ENCODE measurements around the gene EFNA5. TPM values are rescaled to one million over a fixed set of nuclear protein-coding genes. Genes with fewer than 3 reads are reported as not detected.

Gene EFNA5
- total RNA-seq, 4 donors from 2014 or later = 2.4 to 9.2 (median 3.9) TPM

DNA sequence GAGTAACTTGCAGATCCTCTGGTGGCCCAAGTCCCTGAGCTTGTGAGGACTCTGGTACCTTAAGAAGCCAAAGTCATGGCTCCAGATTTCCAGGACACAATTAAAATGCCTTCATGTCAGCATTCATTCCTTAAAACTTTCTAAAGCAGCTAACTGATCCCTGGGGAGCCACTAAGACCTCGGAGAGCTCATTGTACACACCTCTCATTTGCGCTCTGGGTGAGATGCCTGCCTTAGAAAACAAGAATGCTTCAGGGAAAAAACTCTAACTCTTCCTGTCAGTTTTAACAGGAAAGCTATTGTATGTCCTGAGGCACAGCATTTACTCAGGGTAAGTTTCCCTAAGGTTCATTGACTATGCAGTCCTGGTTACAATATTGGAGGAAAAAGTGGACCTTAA is 285.0 kb downstream of the EFNA5 start:
- Histone ChIP-seq H3K4me3 (no peak overlapping the region), H3K9me3 (no peaks in the 10 kb centered on the region), H3K4me1 (peaks cover 3 to 22% (median 4%) of the 10 kb centered on the region in 3 donors), H3K36me3 (no peaks in the 10 kb centered on the region), H3K27ac (no peak overlapping the region), H3K27me3 (no peaks in the 10 kb centered on the region)
- TF ChIP-seq EP300 (IDR thresholded peaks at IDR 0.05) = no peak
- 0% methylated on average over 1 of the region's 2 CpGs; no CpG with 5 or more reads in 1 of the 2 donors for WGBS, 2 donors (ENCODE audit: low coverage in 1 of 2)
- no peak for ATAC-seq

DNA sequence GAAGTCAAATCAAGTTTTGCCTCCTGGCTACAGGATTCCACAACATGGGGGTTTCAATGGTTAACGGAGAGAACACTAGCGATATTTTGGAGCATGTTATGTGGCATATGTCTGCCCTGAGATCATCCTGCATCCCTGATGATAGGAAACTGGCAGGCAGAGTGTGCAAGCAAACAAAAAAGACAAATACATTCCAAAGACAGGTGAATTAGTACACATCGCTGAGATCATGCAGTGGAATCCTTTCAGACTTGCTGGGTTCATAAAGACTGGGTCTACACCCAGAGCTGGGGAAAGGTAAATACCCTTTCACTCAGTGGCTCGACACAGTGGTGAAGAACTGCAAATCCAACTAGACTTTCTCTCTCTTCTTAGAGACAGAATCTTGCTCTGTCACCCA is 286.5 kb downstream of the EFNA5 start:
- no peak for TF ChIP-seq POLR2A (IDR thresholded peaks at IDR 0.05)
- TF ChIP-seq EP300 (IDR thresholded peaks at IDR 0.05) = no peak
- TF ChIP-seq, protein P1, sequence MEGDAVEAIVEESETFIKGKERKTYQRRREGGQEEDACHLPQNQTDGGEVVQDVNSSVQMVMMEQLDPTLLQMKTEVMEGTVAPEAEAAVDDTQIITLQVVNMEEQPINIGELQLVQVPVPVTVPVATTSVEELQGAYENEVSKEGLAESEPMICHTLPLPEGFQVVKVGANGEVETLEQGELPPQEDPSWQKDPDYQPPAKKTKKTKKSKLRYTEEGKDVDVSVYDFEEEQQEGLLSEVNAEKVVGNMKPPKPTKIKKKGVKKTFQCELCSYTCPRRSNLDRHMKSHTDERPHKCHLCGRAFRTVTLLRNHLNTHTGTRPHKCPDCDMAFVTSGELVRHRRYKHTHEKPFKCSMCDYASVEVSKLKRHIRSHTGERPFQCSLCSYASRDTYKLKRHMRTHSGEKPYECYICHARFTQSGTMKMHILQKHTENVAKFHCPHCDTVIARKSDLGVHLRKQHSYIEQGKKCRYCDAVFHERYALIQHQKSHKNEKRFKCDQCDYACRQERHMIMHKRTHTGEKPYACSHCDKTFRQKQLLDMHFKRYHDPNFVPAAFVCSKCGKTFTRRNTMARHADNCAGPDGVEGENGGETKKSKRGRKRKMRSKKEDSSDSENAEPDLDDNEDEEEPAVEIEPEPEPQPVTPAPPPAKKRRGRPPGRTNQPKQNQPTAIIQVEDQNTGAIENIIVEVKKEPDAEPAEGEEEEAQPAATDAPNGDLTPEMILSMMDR (IDR thresholded peaks at IDR 0.05) = no peak
- no peak for TF ChIP-seq POLR2AphosphoS5 (IDR thresholded peaks at IDR 0.05)
- no peak overlapping the region for H3K27ac ChIP-seq
- no peaks in the 10 kb centered on the region for H3K27me3 ChIP-seq
- H3K9me3 ChIP-seq = no peaks in the 10 kb centered on the region
- no peak overlapping the region for H3K4me3 ChIP-seq
- no peak for ATAC-seq
- H3K4me1 ChIP-seq = peaks cover 3 to 17% (median 4%) of the 10 kb centered on the region in 3 donors
- no peaks in the 10 kb centered on the region for H3K36me3 ChIP-seq
- WGBS, 2 donors (ENCODE audit: low coverage in 1 of 2) = 92 to 97% methylated on average over 4 of the region's 4 CpGs

GRCh38 chr5:107383414-107383813 is 287.3 kb downstream of the EFNA5 start:
- no peak overlapping the region for H3K4me3 ChIP-seq
- no peaks in the 10 kb centered on the region for H3K27me3 ChIP-seq
- ATAC-seq = no peak
- no peak for TF ChIP-seq EP300 (IDR thresholded peaks at IDR 0.05)
- TF ChIP-seq, protein P1 (IDR thresholded peaks at IDR 0.05) = no peak
- no peak for TF ChIP-seq POLR2AphosphoS5 (IDR thresholded peaks at IDR 0.05)
- no peak for TF ChIP-seq POLR2A (IDR thresholded peaks at IDR 0.05)
- peaks cover 0 to 9% (median 0%) of the 10 kb centered on the region in 3 donors for H3K4me1 ChIP-seq
- whole genome bisulfite sequencing, 2 donors (ENCODE audit: low coverage in 1 of 2) = 92% methylated on average over 1 of the region's 1 CpG; no CpG with 5 or more reads in 1 of the 2 donors
- H3K9me3 ChIP-seq = no peaks in the 10 kb centered on the region
- H3K36me3 ChIP-seq = no peaks in the 10 kb centered on the region
- H3K27ac ChIP-seq = no peak overlapping the region

- ATAC-seq = no peak
Measured at GRCh38 chr5:107381189-107381856, 289.4 kb downstream of the EFNA5 start.

GRCh38 chr5:107380654-107381053 is 290.1 kb downstream of the EFNA5 start:
- H3K4me3 ChIP-seq = no peak overlapping the region
- no peaks in the 10 kb centered on the region for H3K4me1 ChIP-seq
- H3K27ac ChIP-seq = no peak overlapping the region
- H3K9me3 ChIP-seq = no peaks in the 10 kb centered on the region
- H3K36me3 ChIP-seq = no peaks in the 10 kb centered on the region
- no peaks in the 10 kb centered on the region for H3K27me3 ChIP-seq
- 84 to 93% methylated on average over 7 of the region's 10 CpGs for WGBS, 2 donors (ENCODE audit: low coverage in 1 of 2)
- ATAC-seq = no peak
- TF ChIP-seq POLR2AphosphoS5 (IDR thresholded peaks at IDR 0.05) (no peak), EP300 (IDR thresholded peaks at IDR 0.05) (no peak), POLR2A (IDR thresholded peaks at IDR 0.05) (no peak)
- TF ChIP-seq, protein P1 (IDR thresholded peaks at IDR 0.05) = no peak

More at GRCh38 chr5:107381189-107381856, 289.4 kb downstream of the EFNA5 start:
- Histone ChIP-seq H3K36me3 (no peaks in the 10 kb centered on the region), H3K9me3 (no peaks in the 10 kb centered on the region), H3K4me3 (no peak overlapping the region), H3K4me1 (no peaks in the 10 kb centered on the region), H3K27ac (no peak overlapping the region), H3K27me3 (no peaks in the 10 kb centered on the region)
- TF ChIP-seq POLR2AphosphoS5 (IDR thresholded peaks at IDR 0.05) (no peak), POLR2A (IDR thresholded peaks at IDR 0.05) (no peak), EP300 (IDR thresholded peaks at IDR 0.05) (no peak)
- TF ChIP-seq, protein P1 (IDR thresholded peaks at IDR 0.05) = no peak
- 91 to 98% methylated on average over 13 of the region's 13 CpGs for WGBS, 2 donors (ENCODE audit: low coverage in 1 of 2)

Data from gastroesophageal sphincter (tissue), 4 donors.